ENCODE measurements around the gene WNT3.

The WNT3 gene

GRCh38 chr17:46834846-46835245, 16.4 kb upstream of the WNT3 start:
- no peak for DNase-seq

DNA sequence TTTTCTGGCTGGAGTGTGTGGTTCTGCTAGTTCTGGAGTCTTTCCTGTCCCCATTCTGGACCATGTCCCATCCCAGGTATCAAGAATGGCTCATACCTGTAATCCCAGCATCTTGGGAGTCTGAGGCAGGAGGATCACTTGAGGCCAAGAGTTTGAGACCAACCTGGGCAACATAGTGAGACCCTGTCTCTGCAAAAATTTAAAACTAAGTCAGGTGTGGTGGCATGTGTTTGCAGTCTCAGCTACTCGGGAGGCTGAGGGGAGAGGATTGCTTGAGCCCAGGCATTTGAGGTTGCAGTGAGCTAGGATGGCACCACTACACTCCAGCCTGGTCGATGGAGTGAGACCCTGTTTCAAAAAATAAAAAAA, 15.3 kb upstream of the WNT3 start:
- no peak for DNase-seq

- DNase-seq = no peak
Observed at GRCh38 chr17:46832945-46833839, 14.7 kb upstream of the WNT3 start.

GRCh38 chr17:46832331-46832821, 13.9 kb upstream of the WNT3 start:
- DNase-seq = no peak

GRCh38 chr17:46831573-46832330, 13.3 kb upstream of the WNT3 start:
- no peak for DNase-seq

DNA sequence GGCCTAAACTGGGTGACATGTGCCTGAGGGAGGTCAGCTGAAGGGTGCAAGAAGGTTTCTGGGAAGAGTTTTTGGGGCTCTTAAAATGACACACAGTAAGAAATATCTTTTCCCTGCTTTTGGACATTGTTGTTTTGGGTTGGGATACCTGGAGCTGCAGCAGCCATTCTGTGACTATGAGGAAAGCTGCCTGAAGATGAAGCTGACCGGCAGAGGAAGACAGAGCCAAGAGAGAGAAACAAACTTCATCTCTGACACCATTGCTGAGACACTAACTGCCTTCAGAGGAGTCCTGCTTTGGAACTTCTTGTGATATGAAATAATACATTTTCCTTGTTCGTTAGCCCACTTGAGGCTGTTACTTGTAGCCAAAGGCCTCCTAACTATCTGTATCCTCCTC, 8.8 kb upstream of the WNT3 start:
- no peak for DNase-seq

- DNase-seq = no peak
Observed at GRCh38 chr17:46826116-46826515, 7.6 kb upstream of the WNT3 start.

- no peak for DNase-seq
Observed at GRCh38 chr17:46823657-46824056, 5.2 kb upstream of the WNT3 start.

DNA sequence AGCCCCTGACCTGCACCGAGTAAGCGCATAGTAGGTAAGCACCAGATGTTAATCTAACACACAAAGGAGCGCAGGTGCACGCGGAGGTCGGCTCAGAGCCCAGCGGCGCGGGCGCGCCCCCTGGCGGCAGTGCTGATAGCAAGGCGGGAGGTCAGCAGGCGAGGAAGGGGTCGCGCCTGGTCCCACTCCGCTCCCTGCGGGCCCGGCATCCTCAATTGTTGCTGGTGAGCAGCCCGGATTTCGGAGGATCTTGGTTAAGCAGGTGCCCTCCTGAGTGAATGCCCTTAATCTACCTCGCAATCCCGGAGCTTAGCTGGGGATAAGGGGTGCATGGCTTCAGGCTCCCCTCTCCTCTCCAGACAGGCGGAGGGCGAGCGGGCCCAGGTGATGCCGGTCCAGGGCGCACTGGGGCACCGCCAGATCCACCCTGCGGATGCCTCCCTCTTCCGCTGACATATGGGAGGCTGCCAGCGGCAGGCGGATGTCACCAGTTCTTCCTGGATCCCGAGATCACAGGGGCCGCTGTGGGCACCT, 4.0 kb upstream of the WNT3 start:
- peak; percentile 33 for DNase-seq

GRCh38 chr17:46821482-46822387, 3.2 kb upstream of the WNT3 start:
- no peak for DNase-seq

GRCh38 chr17:46820592-46821450, 2.3 kb upstream of the WNT3 start:
- no peak for DNase-seq

DNA sequence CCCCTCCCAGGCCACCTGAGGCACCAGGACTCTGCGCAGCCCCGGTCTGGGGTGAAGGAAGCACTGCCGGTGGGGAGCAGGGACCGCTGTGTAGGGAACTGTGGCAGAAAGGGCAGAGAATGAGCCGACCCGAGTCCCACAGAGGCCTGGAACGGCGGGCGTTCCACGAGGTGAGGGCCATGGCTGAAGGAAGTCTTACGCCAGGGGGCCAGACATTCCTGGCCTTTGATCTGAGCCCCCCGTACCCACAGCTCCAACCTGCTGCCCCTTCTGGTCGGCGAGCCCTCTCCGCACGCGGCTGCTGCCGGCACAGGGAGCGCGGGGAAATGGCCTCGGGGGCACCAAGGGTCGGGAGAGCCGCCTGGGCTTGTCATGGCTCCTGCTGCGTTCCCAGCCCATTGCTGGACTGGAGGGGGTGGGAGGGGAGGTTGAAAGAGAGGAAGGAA, 1.4 kb upstream of the WNT3 start:
- no peak for DNase-seq

- no peak for DNase-seq
Observed at GRCh38 chr17:46818929-46819859, 702 bp upstream of the WNT3 start.

- DNase-seq = no peak
Observed at GRCh38 chr17:46817901-46818209, 637 bp downstream of the WNT3 start.

DNA sequence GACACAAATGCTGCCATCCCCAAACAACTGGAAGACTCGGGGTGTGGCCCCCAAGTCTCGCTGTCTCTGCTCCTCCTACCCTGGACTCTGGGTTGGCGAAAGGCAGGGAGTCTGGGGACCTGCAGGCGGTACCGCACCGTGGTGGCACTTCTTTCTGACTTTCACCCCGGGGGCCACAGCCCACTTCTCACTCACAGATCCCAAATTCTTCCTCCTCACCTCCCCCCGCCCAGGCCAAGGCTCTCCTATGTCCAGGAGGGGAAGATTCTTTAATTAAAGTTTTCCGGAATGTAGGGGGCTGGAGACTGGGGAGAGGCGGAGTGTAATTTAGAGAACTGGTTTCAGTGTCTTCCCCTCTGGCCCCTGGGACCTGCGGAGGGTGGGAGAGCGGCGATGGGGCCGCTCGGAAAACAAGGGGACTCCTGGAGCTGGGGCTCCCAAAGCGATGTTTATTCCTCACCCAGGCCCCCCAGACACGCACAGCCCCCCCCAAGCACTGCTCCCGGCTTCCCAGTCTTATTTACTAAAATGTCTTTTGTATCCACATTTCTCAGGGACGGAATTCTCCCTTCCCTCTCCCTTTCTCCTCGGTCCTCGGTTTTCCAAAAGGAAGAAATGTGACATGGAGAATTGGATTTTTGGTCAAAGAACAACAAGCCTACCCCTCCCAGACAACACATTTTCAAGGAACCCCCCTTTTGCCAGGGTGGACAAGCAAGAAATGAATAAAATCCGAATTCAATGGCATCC, 1.2 kb downstream of the WNT3 start:
- no peak for DNase-seq

DNA sequence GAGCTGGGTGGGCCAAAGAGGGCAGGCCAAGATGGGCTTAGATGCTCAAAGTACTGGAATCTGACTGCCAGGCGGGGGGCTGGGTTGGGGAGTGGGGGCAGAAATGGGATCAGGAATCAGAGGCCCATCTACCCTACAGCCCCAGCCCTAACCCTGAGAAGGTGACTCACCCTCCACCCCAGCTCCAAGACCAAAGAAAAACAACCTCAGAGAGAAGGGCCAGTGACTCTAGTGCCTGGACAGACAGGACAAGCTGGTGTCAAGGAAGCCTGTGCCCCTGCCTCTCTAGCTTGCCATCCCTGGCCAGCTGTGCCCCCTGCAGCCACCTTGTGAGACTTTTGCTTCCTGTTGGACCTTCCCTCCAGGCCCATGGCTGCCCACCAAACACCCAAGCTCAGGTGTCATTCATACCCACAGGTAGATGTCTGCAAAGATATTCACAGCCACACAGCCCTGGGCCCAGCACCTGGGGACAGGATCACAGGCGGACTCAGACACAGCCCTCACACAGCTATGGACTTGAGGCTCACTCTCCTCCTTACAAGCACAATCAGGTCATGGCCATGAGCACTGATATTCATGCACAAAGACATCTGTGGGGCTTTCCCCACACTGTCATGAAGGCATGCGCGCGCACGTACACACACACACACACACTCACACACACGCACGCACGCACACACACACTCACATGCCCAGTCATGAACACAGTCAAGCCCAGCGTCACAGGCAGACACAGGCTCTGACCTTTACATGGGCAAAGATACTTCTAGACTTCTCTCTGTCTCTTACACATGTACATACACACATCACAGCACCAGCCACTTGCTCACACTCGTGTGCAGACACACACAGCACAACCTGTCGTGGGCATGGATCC, 2.8 kb downstream of the WNT3 start:
- no peak for DNase-seq

DNA sequence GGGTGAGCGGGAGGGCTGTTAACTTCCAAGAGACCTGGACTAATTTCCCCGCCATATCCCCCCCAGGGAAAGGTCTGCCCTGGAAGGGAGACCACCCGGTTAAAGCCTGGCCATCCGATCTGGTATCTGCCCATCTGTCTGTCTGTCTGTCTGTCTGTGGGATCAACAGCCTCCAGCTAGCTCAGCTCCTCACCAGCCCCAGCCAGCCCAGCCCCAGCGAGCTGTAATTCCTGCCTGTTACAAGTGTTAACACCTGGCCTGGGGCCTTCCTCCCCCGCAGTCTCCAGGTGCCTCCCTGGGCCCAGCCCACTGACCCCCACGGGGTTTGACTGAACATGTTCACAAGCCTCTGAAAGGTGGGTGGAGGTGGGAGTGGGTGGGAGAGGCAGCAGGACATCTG, 4.0 kb downstream of the WNT3 start:
- DNase-seq = no peak

DNA sequence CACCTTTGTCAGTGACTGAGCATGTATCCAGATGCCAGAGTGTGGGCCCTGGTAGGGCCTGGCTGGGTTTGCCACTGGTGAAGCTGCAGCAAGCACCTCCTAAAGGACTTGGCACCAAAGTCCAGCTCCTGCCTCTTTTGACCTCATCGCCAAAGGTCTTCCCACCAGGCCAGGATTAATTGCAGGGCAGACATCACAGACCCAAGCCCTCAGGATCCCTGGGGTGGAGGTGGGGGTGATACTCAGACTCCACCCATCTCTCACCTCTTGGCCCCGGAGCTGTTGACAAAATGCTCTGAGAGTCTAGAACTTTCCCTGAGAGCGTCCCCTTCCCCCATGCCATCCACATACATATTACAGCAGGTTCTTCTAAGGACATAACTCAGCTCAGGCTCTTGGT, 4.6 kb downstream of the WNT3 start:
- DNase-seq = no peak

Data from stimulated activated CD4-positive, alpha-beta T cell treated with anti-CD3 and anti-CD28 coated beads, Interleukin-12 subunit alpha, Interleukin-12 subunit beta, amount 100 ng/mL, for 4 hours (primary cell).